Colon (tissue), 2 donors: Measurements from ENCODE around the gene WDR38.
"Not testable (repeated sequence)": the region's sequence is repeated elsewhere in the genome, so short reads cannot be mapped to it uniquely, and the experiment has no call there.

Source experiments
- FAIRE-seq: peaks from 2 replicates; lab custom pipeline; 2012; peaks lifted over from hg19 to GRCh38; lab: Jason Lieb, UNC
- donor health status: control.
- donor health status: control.

The WDR38 gene

GRCh38 chr9:124834591-124834990 lies 18.7 kb upstream of the WDR38 start:
- FAIRE-seq = no peak

- FAIRE-seq = no peak
Measured at GRCh38 chr9:124835026-124835557, 18.2 kb upstream of the WDR38 start.

- FAIRE-seq = not testable (repeated sequence)
Measured at GRCh38 chr9:124838132-124838531, 15.1 kb upstream of the WDR38 start.

- not testable (repeated sequence) for FAIRE-seq
Measured at GRCh38 chr9:124838567-124839275, 14.5 kb upstream of the WDR38 start.

- FAIRE-seq = no peak
Measured at GRCh38 chr9:124839612-124840299, 13.5 kb upstream of the WDR38 start.

GRCh38 chr9:124840300-124840833 lies 12.9 kb upstream of the WDR38 start:
- FAIRE-seq = no peak

DNA sequence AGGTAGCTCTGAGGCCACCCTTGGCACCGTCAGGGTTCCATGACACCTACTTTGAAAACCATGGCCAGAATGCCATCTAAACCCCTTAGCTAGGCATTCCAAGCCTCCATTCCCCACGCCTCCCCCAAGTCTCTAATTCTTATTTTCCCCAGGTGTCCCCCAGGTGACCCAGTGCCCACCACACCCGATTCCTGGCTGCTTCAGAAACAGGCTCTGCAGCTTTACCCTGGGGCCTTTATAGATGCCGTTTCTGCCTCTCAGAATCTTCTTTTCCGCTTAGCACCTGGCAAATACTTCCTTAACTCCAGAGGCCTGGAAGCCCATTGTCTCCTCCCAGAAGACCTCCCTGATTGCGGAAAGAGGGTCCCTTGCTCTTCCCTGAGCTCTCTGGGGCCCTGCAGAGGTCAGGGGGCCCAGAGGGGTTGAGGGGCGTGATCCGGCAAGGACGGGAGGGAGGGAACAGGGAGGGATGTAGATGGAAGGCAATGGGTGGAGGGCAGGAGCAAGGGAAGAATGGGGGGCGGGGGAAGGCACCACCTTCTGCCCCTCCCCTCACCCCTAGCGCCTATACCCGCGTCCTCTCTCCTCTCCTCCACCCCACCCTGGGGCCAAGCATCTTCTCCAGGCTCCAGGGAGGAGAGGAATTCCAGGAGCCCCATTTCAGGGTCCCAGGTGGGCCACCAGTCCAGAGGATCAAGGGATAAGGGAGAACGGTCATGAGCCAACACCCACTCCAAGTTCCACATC lies 12.0 kb upstream of the WDR38 start:
- no peak for FAIRE-seq

DNA sequence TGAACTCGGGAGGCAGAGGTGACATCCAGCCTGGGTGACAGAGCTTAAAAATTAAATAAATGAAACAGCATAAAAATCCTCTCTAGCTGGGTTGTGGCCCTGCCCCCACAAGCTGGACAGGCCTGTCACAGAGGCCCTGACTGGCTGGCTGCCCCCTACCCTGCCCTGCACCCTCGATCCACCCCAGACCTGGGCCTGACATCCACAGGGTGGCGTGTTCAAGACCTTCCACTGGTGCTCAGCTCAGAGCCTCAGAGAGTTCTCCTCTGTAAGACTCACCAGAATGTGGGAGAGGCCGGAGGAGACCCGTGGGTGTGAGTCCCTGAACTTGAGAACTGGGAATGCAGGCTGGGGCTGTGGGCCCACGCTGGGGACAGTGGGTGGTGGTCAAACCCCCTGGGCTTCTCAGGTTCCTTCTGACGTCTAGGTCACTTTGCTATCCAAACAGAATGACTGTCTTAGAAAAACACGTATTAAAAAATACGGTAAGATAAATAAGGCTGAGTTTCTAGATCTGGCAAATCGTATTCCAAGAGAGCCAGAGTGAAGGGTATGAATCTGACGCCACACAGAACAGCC lies 9.7 kb upstream of the WDR38 start:
- no peak for FAIRE-seq

GRCh38 chr9:124844291-124844690 lies 9.0 kb upstream of the WDR38 start:
- no peak for FAIRE-seq

- not testable (repeated sequence) for FAIRE-seq
Measured at GRCh38 chr9:124846467-124846866, 6.8 kb upstream of the WDR38 start.

GRCh38 chr9:124846969-124847368 lies 6.3 kb upstream of the WDR38 start:
- no peak for FAIRE-seq

- FAIRE-seq = no peak
Measured at GRCh38 chr9:124849801-124850200, 3.5 kb upstream of the WDR38 start.

GRCh38 chr9:124852121-124852828 lies 985 bp upstream of the WDR38 start:
- FAIRE-seq = no peak

DNA sequence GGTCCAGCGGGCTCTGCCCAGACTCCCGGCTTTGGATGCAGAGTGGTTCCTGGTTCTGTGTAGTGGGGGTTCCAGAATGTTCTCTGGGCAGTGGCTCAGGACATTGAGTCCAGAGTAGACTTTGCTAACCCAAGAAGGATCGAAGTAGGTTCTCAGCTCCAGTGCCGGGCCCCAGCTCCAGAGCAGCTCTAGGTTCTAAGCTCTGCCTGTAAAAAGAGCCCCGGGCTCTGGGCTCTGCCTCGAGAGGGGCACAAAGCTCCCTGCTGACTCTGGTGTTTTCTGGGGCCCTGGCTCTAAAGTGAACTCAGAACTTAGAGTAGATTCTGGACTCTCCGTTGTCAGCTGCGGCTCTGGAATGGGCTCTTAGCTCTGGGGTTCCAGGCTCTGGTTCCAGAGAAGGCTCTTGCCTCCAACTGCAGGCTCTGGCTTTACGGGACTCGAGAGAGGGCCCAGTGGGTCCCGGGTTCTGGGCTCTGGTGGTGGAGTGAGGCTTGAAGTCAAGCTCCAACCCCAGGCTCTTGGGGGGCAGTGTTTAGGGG lies 414 bp downstream of the WDR38 start:
- FAIRE-seq = no peak

DNA sequence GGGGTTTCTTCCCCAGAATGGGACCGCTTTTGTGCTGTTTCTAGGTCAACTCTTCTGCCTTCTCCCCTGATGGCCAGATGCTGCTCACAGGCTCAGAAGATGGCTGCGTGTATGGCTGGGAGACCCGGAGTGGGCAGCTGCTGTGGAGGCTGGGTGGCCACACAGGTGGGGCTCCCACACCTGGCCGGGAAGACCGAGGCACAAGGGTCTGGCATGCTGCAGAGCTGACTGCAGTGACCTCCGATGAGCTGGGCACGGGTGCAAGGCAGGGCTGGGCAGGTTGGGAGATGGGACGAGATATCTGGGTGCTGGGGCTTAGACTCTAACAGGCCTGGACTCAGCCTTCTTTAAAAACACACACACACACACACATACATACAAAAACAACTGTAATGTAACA lies 901 bp downstream of the WDR38 start:
- no peak for FAIRE-seq

GRCh38 chr9:124854822-124855221 lies 1.6 kb downstream of the WDR38 start:
- no peak for FAIRE-seq

GRCh38 chr9:124855566-124855943 lies 2.3 kb downstream of the WDR38 start:
- FAIRE-seq = no peak

DNA sequence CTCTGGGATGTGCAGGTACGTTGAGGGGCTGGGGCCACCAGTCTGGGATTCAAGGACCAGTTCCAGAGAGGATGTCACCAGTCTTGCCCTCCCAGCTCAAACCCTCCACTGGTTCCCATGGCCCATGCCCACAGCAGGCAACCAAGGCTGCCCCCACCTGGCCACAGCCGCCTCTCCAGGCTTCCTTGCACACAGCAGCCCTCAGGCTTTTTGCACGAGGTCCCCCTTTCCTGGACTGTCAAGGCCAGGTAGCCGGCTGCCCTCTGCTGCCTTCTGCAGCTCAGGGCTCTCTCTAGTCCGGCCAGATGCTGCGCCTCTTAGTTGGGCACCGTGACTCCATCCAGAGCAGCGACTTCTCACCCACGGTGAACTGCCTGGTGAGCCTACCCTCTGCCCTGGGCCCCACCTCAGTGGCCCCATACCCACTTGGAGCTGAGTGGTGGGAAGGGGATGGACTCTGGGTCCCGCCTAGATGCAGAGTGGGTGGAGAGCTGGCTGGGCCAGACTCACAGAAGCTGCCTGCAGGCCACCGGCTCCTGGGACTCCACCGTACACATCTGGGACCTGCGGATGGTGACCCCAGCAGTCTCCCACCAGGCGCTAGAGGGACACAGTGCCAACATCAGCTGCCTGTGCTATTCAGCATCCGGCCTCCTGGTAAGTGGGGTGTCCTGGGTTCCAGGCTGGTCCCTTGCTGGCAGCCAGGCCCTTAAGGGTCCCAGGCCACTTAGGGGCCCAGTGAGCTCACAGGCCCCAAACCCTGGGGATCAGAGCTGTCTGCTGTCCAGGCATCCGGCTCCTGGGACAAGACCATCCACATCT lies 2.9 kb downstream of the WDR38 start:
- no peak for FAIRE-seq

- FAIRE-seq = no peak
Measured at GRCh38 chr9:124857533-124858162, 4.4 kb downstream of the WDR38 start.
